DOHH2 (cell line): Measurements from ENCODE around the gene SLX4IP.

Experiments
- CTCF ChIP-seq: fragments of 200-600 bp; sonication (generic); IDR thresholded peaks from one replicate; pipeline ENCODE4 v1.5.1; 2014; ENCODE audit warnings: antibody characterized with exemption, mild to moderate bottlenecking, low read depth, low read length; ENCODE audit not compliant: poor library complexity, severe bottlenecking
- EZH2phosphoT487 ChIP-seq: fragments of 200-600 bp; sonication (generic); IDR thresholded peaks from 2 replicates; pipeline ENCODE4 v1.6.1; 2017; ENCODE audit warnings: borderline replicate concordance, mild to moderate bottlenecking, antibody characterized with exemption, low read length, moderate library complexity, mixed read lengths

GRCh38 chr20:10646886-10647420, 211.8 kb downstream of the SLX4IP start:
- TF ChIP-seq CTCF = no peak
- no peak for TF ChIP-seq EZH2phosphoT487
